Loucy (cell line): Measurements from ENCODE around the gene RSBN1.

ENCODE experiments used
- EZH2phosphoT487 ChIP-seq: fragments of 200-600 bp; IDR thresholded peaks from 2 replicates; pipeline ENCODE4 v1.6.1; 2018; ENCODE audit warnings: antibody characterized with exemption, mild to moderate bottlenecking, moderate library complexity, borderline replicate concordance
- TF ChIP-seq, protein P1 (sequence below): fragments of 200-600 bp; sonication (generic); conservative IDR thresholded peaks from 2 replicates; pipeline ENCODE4 v1.5.1; 2014; ENCODE audit warnings: mild to moderate bottlenecking, antibody characterized with exemption, low read length

GRCh38 chr1:113779542-113779941, 32.7 kb downstream of the RSBN1 start:
- TF ChIP-seq, protein P1, sequence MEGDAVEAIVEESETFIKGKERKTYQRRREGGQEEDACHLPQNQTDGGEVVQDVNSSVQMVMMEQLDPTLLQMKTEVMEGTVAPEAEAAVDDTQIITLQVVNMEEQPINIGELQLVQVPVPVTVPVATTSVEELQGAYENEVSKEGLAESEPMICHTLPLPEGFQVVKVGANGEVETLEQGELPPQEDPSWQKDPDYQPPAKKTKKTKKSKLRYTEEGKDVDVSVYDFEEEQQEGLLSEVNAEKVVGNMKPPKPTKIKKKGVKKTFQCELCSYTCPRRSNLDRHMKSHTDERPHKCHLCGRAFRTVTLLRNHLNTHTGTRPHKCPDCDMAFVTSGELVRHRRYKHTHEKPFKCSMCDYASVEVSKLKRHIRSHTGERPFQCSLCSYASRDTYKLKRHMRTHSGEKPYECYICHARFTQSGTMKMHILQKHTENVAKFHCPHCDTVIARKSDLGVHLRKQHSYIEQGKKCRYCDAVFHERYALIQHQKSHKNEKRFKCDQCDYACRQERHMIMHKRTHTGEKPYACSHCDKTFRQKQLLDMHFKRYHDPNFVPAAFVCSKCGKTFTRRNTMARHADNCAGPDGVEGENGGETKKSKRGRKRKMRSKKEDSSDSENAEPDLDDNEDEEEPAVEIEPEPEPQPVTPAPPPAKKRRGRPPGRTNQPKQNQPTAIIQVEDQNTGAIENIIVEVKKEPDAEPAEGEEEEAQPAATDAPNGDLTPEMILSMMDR: no peak
- no peak for TF ChIP-seq EZH2phosphoT487
